Measurements from ENCODE around the gene ZDHHC19.
A peak's percentile ranks its signal among the peaks of the same experiment; 100 is the strongest.
"Not testable (repeated sequence)": the region's sequence is repeated elsewhere in the genome, so short reads cannot be mapped to it uniquely, and the experiment has no call there.

The ZDHHC19 gene

GRCh38 chr3:196175722-196176121 lies 35.5 kb downstream of the ZDHHC19 start:
- no peak for DNase-seq

- peak; percentile 30 for DNase-seq
Observed at GRCh38 chr3:196175116-196175625, 36.0 kb downstream of the ZDHHC19 start.

GRCh38 chr3:196174652-196175051 lies 36.5 kb downstream of the ZDHHC19 start:
- DNase-seq, result no peak

- DNase-seq, result not testable (repeated sequence)
Observed at GRCh38 chr3:196170296-196170695, 40.9 kb downstream of the ZDHHC19 start.

GRCh38 chr3:196169836-196170240 lies 41.4 kb downstream of the ZDHHC19 start:
- no peak for DNase-seq

GRCh38 chr3:196168808-196169391 lies 42.3 kb downstream of the ZDHHC19 start:
- DNase-seq, result no peak

GRCh38 chr3:196166741-196167140 lies 44.5 kb downstream of the ZDHHC19 start:
- DNase-seq, result no peak

- no peak for DNase-seq
Observed at GRCh38 chr3:196165850-196166249, 45.4 kb downstream of the ZDHHC19 start.

GRCh38 chr3:196165006-196165575 lies 46.1 kb downstream of the ZDHHC19 start:
- DNase-seq, result not testable (repeated sequence)

GRCh38 chr3:196164576-196164975 lies 46.6 kb downstream of the ZDHHC19 start:
- DNase-seq, result no peak

- DNase-seq, result peak; percentile 78
Observed at GRCh38 chr3:196163666-196164493, 47.3 kb downstream of the ZDHHC19 start.

GRCh38 chr3:196163212-196163611 lies 48.0 kb downstream of the ZDHHC19 start:
- no peak for DNase-seq

- no peak for DNase-seq
Observed at GRCh38 chr3:196162679-196163078, 48.5 kb downstream of the ZDHHC19 start.

GRCh38 chr3:196159952-196160804 lies 51.0 kb downstream of the ZDHHC19 start:
- peak; percentile 48 for DNase-seq

- no peak for DNase-seq
Observed at GRCh38 chr3:196159526-196159925, 51.7 kb downstream of the ZDHHC19 start.

- DNase-seq, result no peak
Observed at GRCh38 chr3:196156160-196156559, 55.0 kb downstream of the ZDHHC19 start.

GRCh38 chr3:196150481-196150880 lies 60.7 kb downstream of the ZDHHC19 start:
- no peak for DNase-seq

- DNase-seq, result no peak
Observed at GRCh38 chr3:196149831-196150301, 61.3 kb downstream of the ZDHHC19 start.

- no peak for DNase-seq
Observed at GRCh38 chr3:196149375-196149774, 61.8 kb downstream of the ZDHHC19 start.

Data from retina (tissue), 1 donor.